HG03045 (cell line): Measurements from ENCODE around the gene ASRGL1.

Experiments used
- ATAC-seq: cut with Tn5 transposase; IDR thresholded peaks from one replicate; pipeline ENCODE4 v1.9.1; 2021; ENCODE audit warnings: mild to moderate bottlenecking, moderate library complexity; ENCODE audit not compliant: unreplicated experiment

The ASRGL1 gene

DNA sequence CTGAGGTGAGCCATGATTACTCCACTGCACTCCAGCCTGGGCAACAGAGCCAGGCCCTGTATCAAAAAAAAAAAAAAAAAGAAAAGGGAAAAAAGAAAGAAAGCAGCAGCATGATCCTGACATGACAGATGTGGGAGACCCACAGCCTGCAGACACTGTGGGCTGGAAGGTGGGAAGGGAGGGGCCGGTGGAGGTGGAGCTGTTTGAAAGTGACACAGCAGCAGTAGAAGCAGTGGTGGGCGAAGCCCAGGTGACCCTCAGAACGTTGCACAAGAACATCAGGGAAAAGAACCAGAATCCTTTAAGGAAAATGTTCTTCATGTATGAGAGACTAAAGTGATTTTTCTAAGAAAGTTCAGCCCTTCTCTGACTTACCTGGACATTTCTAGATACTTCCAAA lies 55.3 kb downstream of the ASRGL1 start:
- ATAC-seq, result no peak

DNA sequence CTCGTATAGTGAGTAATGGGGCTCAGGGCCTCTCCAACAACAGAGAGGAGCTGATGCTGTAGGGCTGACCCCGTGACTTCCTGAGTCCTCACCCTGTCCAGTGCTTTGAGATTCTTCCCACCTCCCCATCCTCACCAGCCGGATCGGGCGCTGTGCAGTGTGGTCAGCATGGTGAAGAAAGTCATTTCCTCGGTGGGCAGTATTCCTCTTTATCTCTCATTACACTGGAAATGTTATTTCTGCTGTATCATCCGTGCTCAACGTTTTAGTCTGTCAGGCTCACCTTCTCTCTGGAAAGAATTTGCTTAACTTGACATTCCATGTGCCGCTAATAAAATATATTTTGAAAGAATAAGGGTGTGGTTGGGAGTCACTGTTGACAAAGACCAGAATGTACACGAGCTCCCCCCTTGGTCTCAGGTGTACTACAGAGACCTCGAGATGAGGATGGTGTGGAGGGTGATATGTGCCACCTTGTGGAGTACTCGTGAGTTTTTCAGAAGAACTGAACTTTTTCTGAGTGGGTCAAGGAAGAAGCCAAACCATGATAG lies 55.9 kb downstream of the ASRGL1 start:
- no peak for ATAC-seq

- no peak for ATAC-seq
These were observed 56.5 kb downstream of the ASRGL1 start for GRCh38 chr11:62393735-62394134.

- ATAC-seq, result no peak
These were observed 57.7 kb downstream of the ASRGL1 start for GRCh38 chr11:62394825-62395538.

DNA sequence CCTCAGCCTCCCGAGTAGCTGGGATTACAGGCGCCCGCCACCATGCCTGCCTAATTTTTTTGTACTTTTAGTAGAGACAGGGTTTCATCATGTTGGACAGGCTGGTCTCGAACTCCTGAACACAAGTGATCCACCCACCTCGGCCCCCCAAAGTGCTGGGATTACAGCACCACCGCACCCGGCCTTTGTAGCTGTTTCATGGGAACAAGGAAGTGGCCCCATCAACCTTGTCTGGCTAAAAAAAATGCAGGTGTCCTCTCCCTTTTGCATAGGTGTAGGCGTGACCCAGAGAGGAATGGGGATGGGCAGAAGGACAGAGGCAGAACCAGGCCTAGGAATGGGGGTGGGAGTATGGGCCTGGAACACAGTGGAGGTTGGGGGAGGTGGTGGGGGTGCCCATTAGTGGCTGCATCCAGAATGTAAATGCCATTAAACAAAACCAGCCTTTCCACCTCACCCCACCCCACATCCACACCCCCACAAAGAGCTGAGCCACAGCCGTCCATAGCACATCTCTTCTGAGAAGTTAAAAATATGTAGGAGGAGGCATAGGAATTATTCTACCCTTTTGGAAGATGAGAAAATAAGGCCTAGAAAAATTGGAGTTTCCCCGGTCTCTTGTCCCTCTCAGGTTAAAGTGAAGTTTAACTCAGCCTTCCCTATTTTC lies 58.8 kb downstream of the ASRGL1 start:
- ATAC-seq, result no peak

- ATAC-seq, result no peak
These were observed 61.1 kb downstream of the ASRGL1 start for GRCh38 chr11:62398011-62398994.

GRCh38 chr11:62399172-62399877 lies 62.1 kb downstream of the ASRGL1 start:
- ATAC-seq, result no peak

DNA sequence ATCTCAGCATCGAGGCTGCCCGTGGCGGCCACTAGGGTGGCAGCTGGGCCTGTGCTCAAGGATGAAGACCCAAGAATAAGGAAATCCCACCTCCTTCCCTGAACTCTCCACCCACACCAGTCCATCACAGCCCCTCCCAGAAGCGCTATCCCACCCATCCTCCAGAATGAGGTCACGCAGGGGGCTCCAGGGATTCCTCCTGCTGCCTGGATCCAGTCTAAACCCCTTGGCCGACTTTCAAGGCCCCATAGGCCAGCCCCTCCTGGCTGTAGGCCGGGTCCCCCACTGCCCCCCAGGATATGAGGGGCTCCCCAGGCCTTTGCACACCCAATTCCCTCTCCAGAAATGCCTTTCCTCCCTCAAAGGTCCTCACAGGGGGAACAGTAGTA lies 62.6 kb downstream of the ASRGL1 start:
- no peak for ATAC-seq

DNA sequence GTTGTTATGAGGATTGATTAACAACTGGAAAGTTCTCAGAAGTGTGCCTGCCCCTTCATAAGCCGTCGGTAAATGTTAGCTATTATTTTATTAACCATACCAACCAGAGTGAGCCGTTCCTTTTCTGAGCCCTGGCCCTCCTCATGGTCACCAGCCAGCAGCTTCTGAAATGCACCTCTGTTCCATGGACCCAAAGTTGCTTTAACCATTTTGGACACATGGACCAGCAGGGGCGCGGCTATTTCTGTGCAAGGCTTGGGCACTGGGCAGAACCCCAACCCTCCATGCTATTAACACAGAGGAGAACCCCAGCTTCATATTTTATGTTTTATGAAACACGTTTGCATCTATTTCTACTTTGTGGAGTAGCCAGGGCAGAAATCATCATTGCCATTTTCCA lies 63.0 kb downstream of the ASRGL1 start:
- ATAC-seq, result no peak

- no peak for ATAC-seq
These were observed 63.5 kb downstream of the ASRGL1 start for GRCh38 chr11:62400760-62401159.

GRCh38 chr11:62401356-62401755 lies 64.1 kb downstream of the ASRGL1 start:
- ATAC-seq, result no peak

DNA sequence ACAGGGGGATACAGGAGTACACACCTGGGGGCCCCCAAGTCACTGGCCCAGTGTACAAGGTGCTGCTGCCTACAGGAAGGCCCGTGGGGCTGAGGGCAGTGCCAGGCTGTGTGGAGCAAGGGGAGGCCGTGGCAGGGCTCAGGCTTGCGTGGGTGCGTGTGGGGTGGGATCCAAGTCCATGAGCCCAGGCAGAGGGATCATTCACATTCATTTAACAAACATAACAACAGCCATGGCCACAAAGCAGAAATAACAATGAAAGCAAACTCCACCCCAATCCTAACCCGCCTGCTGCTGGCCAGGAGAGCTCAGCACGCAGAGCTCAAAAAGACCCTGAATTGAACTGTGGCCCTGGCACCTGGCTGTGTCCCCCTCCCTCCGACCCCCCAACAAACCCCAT lies 64.6 kb downstream of the ASRGL1 start:
- ATAC-seq, result no peak

DNA sequence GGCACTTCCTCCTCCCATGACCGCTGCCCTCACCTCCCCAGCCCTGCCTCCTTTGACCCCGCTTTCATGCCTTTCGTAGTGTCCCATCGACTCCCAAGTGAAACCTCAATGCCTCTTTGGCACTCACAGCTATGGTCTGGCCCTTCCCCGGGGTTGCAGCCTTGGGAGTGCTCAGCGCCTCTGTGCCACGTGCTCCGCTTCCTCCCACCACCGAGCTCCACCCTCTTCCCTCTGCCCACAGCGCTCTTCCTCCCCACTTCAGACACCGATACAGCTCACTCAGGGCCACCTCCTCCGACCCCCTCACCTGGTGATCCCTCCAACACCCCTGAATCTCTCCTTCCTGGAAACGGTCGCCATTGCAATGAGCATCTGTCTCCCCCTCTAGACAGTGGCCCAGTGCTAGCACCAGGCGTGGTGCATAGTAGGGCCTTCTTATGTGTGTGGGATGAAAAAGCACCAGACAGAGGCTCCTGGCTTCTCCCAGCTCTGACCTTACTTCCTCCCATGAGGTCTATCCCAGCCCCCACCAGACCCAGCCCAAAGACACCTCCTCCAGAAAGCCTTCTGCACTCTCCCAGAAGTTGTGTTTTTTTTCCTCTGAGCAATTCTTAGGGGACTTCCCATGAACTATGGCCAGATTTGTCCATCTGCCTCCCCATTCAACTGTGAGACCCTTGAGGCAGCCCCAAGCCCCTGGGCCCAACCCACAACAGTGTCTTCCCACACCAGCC lies 65.1 kb downstream of the ASRGL1 start:
- no peak for ATAC-seq

DNA sequence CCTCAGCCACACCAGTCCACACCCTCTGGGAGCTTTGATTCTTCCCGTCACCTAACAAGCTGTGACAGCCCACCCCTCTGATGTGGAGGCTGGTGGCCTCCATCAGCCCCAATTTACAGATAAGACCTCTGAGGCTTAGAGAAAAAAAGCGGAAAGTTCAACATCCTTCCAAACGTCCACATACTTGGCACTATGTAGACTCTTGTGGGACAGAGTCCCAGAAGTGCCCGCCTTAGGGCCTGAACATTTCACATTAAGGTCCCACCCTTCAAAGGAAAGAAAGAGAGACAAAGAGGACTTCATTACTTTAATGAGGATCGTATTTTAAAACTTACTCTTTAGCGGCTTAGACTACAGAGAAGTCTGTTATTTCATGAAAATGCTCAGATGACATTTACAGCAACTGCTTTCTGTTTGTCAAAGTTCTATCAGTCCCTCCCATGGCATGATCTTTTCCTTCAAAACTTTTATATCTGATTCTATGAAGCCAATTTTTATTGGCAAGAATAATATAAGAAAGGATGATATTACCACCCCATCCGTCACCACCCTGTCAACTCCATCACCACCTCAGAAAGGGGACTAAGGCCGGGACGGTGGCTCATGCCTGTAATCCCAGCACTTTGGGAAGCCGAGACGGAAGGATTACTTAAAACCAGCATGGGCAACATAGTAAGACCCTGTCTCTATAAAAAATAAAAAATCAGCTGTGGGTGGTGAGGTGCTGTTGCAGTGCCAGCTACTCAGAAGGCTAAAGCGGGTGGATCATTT lies 65.9 kb downstream of the ASRGL1 start:
- ATAC-seq, result no peak

DNA sequence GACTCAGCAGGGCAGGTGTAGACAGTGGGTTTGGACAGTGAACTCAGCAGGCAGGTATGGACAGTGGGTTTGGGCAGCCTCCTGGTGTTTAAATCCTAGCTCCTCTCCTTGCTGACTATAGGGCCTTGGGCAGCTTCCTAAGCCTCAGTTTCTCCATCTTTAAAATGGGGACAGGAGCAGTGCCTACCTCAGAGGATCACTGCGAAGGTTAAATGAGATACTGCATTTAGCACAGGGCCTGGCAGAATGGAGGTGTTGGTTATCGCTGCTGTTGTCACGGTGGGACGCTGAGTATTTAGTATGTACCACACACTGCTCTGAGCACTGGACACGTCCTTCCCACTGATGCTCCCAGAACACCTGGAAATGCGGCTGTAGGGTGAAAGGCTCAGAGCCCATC lies 67.2 kb downstream of the ASRGL1 start:
- ATAC-seq, result no peak

DNA sequence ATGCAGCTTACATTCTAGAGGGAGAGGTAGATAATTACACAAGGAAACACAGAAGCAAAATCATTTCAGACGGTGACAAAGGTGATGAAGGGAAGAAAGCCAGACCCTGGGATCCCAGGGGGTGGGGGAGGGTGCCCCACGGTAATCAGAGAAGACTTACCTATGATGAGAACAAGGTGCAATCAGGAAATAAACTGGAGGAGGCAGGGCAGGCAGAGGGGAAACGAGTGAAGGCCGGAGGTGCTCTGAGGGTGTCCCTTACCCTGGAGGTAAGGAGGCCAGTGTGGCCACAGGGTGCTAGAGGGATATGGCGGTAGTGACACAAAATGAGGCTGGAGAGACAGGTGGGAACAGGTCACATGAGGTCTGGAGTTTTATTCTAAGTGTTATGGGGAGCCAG lies 67.7 kb downstream of the ASRGL1 start:
- ATAC-seq, result no peak

DNA sequence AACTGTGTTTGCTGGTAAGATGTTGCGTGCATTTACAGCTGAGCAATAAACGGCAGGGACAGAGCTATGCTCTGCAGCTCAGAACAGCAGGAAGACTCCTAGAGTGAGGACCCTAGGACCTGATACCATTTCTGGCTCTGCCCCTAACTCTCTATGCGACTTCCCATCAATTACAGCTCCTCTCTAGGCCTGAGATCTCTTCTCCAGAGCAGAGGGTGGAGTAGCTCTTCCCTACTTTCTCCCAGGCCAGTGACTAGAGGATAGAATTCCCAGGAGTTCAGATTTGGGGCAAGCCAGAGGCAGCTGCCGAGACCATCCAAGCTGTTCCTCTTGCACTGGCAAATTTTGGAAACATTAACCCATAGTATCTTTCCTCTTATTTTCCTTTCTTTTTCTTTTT lies 68.8 kb downstream of the ASRGL1 start:
- no peak for ATAC-seq

- no peak for ATAC-seq
These were observed 72.6 kb downstream of the ASRGL1 start for GRCh38 chr11:62409831-62410230.

GRCh38 chr11:62410972-62411371 lies 73.7 kb downstream of the ASRGL1 start:
- no peak for ATAC-seq
